ENCODE measurements around the gene SLC66A2.
A peak's percentile ranks its signal among the peaks of the same experiment; 100 is the strongest.

SLC66A2 gene

DNA sequence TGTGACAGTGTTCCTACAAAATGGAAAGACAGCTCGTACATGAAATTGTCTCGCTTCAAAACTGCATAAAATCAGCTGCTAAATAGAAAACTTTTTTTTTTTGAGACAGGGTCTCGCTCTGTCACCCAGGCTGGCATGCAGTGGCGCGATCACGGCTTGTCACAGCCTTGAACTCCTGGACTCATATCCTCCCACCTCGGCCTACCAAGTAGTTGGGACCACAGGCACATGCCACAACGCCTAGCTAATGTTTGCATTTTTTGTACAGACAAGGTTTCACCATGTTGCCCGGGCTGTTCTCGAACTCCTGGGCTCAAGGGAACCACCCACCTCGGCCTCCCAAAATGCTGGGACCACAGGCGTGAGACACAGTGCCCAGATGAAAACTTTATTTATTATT lies 33.7 kb upstream of the SLC66A2 start:
- peak overlapping the region; percentile 99 for H3K9ac ChIP-seq (ENCODE audit: low read depth, low read length, poor library complexity, severe bottlenecking)
- TF ChIP-seq EZH2phosphoT487 (IDR thresholded peaks at IDR 0.05; ENCODE audit: borderline replicate concordance): no peak
- TF ChIP-seq, protein P1, sequence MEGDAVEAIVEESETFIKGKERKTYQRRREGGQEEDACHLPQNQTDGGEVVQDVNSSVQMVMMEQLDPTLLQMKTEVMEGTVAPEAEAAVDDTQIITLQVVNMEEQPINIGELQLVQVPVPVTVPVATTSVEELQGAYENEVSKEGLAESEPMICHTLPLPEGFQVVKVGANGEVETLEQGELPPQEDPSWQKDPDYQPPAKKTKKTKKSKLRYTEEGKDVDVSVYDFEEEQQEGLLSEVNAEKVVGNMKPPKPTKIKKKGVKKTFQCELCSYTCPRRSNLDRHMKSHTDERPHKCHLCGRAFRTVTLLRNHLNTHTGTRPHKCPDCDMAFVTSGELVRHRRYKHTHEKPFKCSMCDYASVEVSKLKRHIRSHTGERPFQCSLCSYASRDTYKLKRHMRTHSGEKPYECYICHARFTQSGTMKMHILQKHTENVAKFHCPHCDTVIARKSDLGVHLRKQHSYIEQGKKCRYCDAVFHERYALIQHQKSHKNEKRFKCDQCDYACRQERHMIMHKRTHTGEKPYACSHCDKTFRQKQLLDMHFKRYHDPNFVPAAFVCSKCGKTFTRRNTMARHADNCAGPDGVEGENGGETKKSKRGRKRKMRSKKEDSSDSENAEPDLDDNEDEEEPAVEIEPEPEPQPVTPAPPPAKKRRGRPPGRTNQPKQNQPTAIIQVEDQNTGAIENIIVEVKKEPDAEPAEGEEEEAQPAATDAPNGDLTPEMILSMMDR (conservative IDR thresholded peaks at IDR 0.05; ENCODE audit: low read length): no peak
- H4K20me1 ChIP-seq (ENCODE audit: insufficient read depth, low read length, poor library complexity, severe bottlenecking): peaks cover 77% of the 10 kb centered on the region

GRCh38 chr18:79983793-79984192 lies 32.3 kb upstream of the SLC66A2 start:
- Histone ChIP-seq H3K9me3 (ENCODE audit: insufficient read depth, low read depth, low read length) (no peaks in the 10 kb centered on the region), H3K36me3 (ENCODE audit: insufficient read depth, low read length) (no peaks in the 10 kb centered on the region), H3K27me3 (ENCODE audit: insufficient read depth, low read length, poor library complexity, severe bottlenecking) (no peaks in the 10 kb centered on the region), H3K4me1 (ENCODE audit: insufficient read depth, low read length, poor library complexity, severe bottlenecking) (peaks cover 77% of the 10 kb centered on the region), H3K79me2 (ENCODE audit: insufficient read depth, low read length) (peaks cover 96% of the 10 kb centered on the region), H3K9ac (ENCODE audit: low read depth, low read length, poor library complexity, severe bottlenecking) (peak overlapping the region; percentile 99), H3K9me2 (replicated peaks; ENCODE audit: low read depth, low read length) (no peaks in the 10 kb centered on the region), H3K4me2 (ENCODE audit: low read depth, low read length, poor library complexity, severe bottlenecking) (peak overlapping the region; percentile 94), H2AFZ (ENCODE audit: low read length) (no peak overlapping the region), H4K20me1 (ENCODE audit: insufficient read depth, low read length, poor library complexity, severe bottlenecking) (peaks cover 89% of the 10 kb centered on the region), H3F3A (ENCODE audit: low read depth) (no peaks in the 10 kb centered on the region), H3K4me3 (ENCODE audit: low read length, poor library complexity, severe bottlenecking) (peak overlapping the region; percentile 56)
- TF ChIP-seq, protein P1 (conservative IDR thresholded peaks at IDR 0.05; ENCODE audit: low read length): no peak
- TF ChIP-seq EZH2phosphoT487 (IDR thresholded peaks at IDR 0.05; ENCODE audit: borderline replicate concordance): no peak

More for the DNA sequence above, 33.7 kb upstream of the SLC66A2 start:
- Histone ChIP-seq H3K9me2 (replicated peaks; ENCODE audit: low read depth, low read length) (no peaks in the 10 kb centered on the region), H3K36me3 (ENCODE audit: insufficient read depth, low read length) (no peaks in the 10 kb centered on the region), H3K79me2 (ENCODE audit: insufficient read depth, low read length) (peaks cover 83% of the 10 kb centered on the region), H3F3A (ENCODE audit: low read depth) (no peaks in the 10 kb centered on the region), H3K27me3 (ENCODE audit: insufficient read depth, low read length, poor library complexity, severe bottlenecking) (no peaks in the 10 kb centered on the region), H3K4me2 (ENCODE audit: low read depth, low read length, poor library complexity, severe bottlenecking) (peak overlapping the region; percentile 94), H3K4me3 (ENCODE audit: low read length, poor library complexity, severe bottlenecking) (peak overlapping the region; percentile 91), H2AFZ (ENCODE audit: low read length) (no peak overlapping the region), H3K4me1 (ENCODE audit: insufficient read depth, low read length, poor library complexity, severe bottlenecking) (peaks cover 71% of the 10 kb centered on the region), H3K9me3 (ENCODE audit: insufficient read depth, low read depth, low read length) (no peaks in the 10 kb centered on the region)

DNA sequence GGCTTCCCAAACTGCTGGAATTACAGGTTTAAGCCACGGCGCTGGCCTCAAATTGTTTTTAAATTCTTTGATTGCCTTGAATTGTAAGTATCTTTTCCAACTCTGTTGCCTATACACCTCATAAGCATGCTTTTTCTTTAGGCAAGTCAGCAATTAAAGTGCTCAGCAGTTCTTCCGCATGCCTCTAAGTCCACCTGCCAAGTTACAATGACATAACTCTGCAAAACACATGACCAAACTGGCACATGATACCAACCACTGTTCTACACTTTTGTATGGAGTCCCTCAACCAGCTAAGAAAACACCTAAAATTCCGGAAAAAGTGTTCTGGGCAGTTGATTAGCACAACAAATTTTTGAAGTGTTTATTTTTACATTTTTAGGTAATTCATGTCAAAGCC lies 31.8 kb upstream of the SLC66A2 start:
- H2AFZ ChIP-seq (ENCODE audit: low read length): no peak overlapping the region
- no peaks in the 10 kb centered on the region for H3K9me3 ChIP-seq (ENCODE audit: insufficient read depth, low read depth, low read length)
- H3K4me2 ChIP-seq (ENCODE audit: low read depth, low read length, poor library complexity, severe bottlenecking): peak overlapping the region; percentile 94
- no peaks in the 10 kb centered on the region for H3K36me3 ChIP-seq (ENCODE audit: insufficient read depth, low read length)
- no peaks in the 10 kb centered on the region for H3K27me3 ChIP-seq (ENCODE audit: insufficient read depth, low read length, poor library complexity, severe bottlenecking)
- peaks cover 99% of the 10 kb centered on the region for H3K79me2 ChIP-seq (ENCODE audit: insufficient read depth, low read length)
- peaks cover 88% of the 10 kb centered on the region for H4K20me1 ChIP-seq (ENCODE audit: insufficient read depth, low read length, poor library complexity, severe bottlenecking)
- no peaks in the 10 kb centered on the region for H3F3A ChIP-seq (ENCODE audit: low read depth)
- H3K4me1 ChIP-seq (ENCODE audit: insufficient read depth, low read length, poor library complexity, severe bottlenecking): peaks cover 77% of the 10 kb centered on the region
- no peaks in the 10 kb centered on the region for H3K9me2 ChIP-seq (replicated peaks; ENCODE audit: low read depth, low read length)
- TF ChIP-seq EZH2phosphoT487 (IDR thresholded peaks at IDR 0.05; ENCODE audit: borderline replicate concordance): no peak
- TF ChIP-seq, protein P1 (conservative IDR thresholded peaks at IDR 0.05; ENCODE audit: low read length): no peak
- H3K9ac ChIP-seq (ENCODE audit: low read depth, low read length, poor library complexity, severe bottlenecking): no peak overlapping the region
- peak overlapping the region; percentile 56 for H3K4me3 ChIP-seq (ENCODE audit: low read length, poor library complexity, severe bottlenecking)
